ENCODE results near the gene PTPN13.

The PTPN13 gene

GRCh38 chr4:86848136-86848535, 254.0 kb downstream of the PTPN13 start:
- TF ChIP-seq GATA3 (IDR thresholded peaks at IDR 0.05; ENCODE audit: low read depth, low read length) (no peak), GATA2 (IDR thresholded peaks at IDR 0.05; ENCODE audit: low read depth, low read length) (no peak)

- no peak for TF ChIP-seq GATA3 (IDR thresholded peaks at IDR 0.05; ENCODE audit: low read depth, low read length)
- no peak for TF ChIP-seq GATA2 (IDR thresholded peaks at IDR 0.05; ENCODE audit: low read depth, low read length)
These were observed 254.9 kb downstream of the PTPN13 start, which contains the start of gene SLC10A6 for GRCh38 chr4:86848732-86849619. Gene SLC10A6 (minus strand): TSS chr4:86849384. CDS start chr4:86849115, 269 bp downstream.

GRCh38 chr4:86853209-86853608, 259.1 kb downstream of the PTPN13 start:
- TF ChIP-seq GATA3 (IDR thresholded peaks at IDR 0.05; ENCODE audit: low read depth, low read length) (no peak), GATA2 (IDR thresholded peaks at IDR 0.05; ENCODE audit: low read depth, low read length) (no peak)

GRCh38 chr4:86855572-86855971, 261.5 kb downstream of the PTPN13 start:
- TF ChIP-seq GATA2 (IDR thresholded peaks at IDR 0.05; ENCODE audit: low read depth, low read length) (no peak), GATA3 (IDR thresholded peaks at IDR 0.05; ENCODE audit: low read depth, low read length) (no peak)

GRCh38 chr4:86856896-86857295, 262.8 kb downstream of the PTPN13 start:
- TF ChIP-seq GATA3 (IDR thresholded peaks at IDR 0.05; ENCODE audit: low read depth, low read length) (no peak), GATA2 (IDR thresholded peaks at IDR 0.05; ENCODE audit: low read depth, low read length) (no peak)

- TF ChIP-seq GATA3 (IDR thresholded peaks at IDR 0.05; ENCODE audit: low read depth, low read length), result no peak
- no peak for TF ChIP-seq GATA2 (IDR thresholded peaks at IDR 0.05; ENCODE audit: low read depth, low read length)
These were observed 263.4 kb downstream of the PTPN13 start for GRCh38 chr4:86857341-86858052.

Data from SH-SY5Y (cell line).